Measurements from ENCODE around the gene ETV7. TPM values are rescaled to one million over a fixed set of nuclear protein-coding genes. Genes with fewer than 3 reads are reported as not detected.

Gene ETV7
- polyA plus RNA-seq (2012; rRNA removed), result 0.31 and 0.39 TPM in 2 replicates
- polyA plus RNA-seq (2012; cell fraction: cytosol; rRNA removed), result 0.12 and 0.29 TPM in 2 replicates
- 0.42 and 0.58 TPM in 2 replicates for polyA plus RNA-seq (2012; cell fraction: nucleus; rRNA removed)

DNA sequence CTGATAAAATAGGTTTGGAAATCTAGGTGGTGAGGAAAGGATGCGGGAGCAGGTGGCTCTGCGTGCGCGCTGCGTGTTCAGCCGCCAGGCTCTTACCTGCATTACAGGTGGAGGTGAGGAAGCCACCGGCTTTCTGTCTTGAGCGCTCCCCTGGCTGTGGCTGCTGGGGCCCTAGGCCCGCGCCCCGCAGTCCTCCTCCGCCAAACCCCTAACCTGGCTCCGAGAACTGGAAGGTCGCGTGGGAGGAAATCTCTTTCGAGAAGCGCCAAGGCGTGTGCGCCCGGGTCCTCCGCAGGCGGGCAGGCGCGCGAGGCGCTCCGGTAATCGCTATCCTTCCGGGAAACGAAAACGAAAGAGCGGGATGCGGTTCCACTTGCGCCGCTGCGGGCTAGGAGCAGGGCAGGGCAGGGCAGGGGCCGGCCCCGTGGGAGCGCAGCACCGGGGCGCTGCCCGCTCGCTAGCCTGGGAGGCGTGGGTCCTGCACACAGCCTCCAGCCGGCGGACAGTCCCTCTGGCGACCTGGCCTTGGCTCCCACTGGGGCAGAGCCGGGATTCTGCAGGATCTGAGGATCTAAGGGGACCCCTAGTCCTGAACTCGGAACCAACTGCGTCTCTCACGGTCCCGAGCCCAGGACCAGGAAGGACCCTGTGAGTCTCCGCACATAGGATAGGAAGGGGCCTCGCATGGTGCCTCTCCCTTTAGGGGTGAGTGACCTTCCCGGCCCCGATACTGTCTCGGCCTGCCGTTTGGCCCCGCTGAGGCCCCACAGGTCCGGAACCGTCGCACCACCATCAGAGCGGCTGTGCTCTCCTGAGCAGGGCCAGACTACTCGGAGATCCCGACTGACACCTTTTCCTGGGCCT, at the start of gene ETV7:
ETV7 (minus strand) TSS at position 230 of the 864 bp plus-strand sequence; CDS start at position 102, 128 bp downstream.
- CTCF ChIA-PET, result interaction anchor here (1.2 to 1.5 kb wide), 3 partner anchors 46 to 86 kb away, joined by 3 to 4 read pairs (median 3); no protein-coding TSS in a partner anchor
- Histone ChIP-seq H3K27me3 (ENCODE audit: insufficient read depth) (no peaks in the 10 kb centered on the region), H3F3A (replicated peaks; ENCODE audit: insufficient read depth) (peaks cover 2% of the 10 kb centered on the region), H3K36me3 (replicated peaks in 1 of 2; ENCODE audit: control insufficient read depth in 1 of 2, insufficient read depth in 2 of 2, low read length in 1 of 2) (no peaks in the 10 kb centered on the region), H3K4me1 (ENCODE audit: control insufficient read depth in 1 of 2, insufficient read depth in 2 of 2, low read depth in 1 of 2, low read length in 1 of 2) (peaks cover 0 to 9% of the 10 kb centered on the region in 2 experiments; a peak in 1 of 4 replicates), H3K9me2 (no peaks in the 10 kb centered on the region), H3K79me2 (ENCODE audit: insufficient read depth) (no peaks in the 10 kb centered on the region), H2AFZ (ENCODE audit: low read depth) (peak within 1 kb of the TSS; percentile 71), H3K9ac (peak within 1 kb of the TSS; percentile 46), H3K9me3 (no peaks in the 10 kb centered on the region), H3K4me2 (peak within 1 kb of the TSS; percentile 82), H3K4me3 (ENCODE audit: low read depth in 2 of 2, low read length in 1 of 2) (peak within 1 kb of the TSS; percentile 41 to 56), H3K27ac (ENCODE audit: low read depth in 2 of 2, low read length in 1 of 2) (no peak within 1 kb of the TSS), H4K20me1 (ENCODE audit: insufficient read depth) (no peaks in the 10 kb centered on the region)
- 55% methylated on average over 40 of the region's 65 CpGs for WGBS (ENCODE audit: low lambda C conversion rate)
- DNase-seq, result peak; percentile 59
- no peak for TF ChIP-seq YY1 (IDR thresholded peaks at IDR 0.05; ENCODE audit: low read depth)
- TF ChIP-seq, protein P1, sequence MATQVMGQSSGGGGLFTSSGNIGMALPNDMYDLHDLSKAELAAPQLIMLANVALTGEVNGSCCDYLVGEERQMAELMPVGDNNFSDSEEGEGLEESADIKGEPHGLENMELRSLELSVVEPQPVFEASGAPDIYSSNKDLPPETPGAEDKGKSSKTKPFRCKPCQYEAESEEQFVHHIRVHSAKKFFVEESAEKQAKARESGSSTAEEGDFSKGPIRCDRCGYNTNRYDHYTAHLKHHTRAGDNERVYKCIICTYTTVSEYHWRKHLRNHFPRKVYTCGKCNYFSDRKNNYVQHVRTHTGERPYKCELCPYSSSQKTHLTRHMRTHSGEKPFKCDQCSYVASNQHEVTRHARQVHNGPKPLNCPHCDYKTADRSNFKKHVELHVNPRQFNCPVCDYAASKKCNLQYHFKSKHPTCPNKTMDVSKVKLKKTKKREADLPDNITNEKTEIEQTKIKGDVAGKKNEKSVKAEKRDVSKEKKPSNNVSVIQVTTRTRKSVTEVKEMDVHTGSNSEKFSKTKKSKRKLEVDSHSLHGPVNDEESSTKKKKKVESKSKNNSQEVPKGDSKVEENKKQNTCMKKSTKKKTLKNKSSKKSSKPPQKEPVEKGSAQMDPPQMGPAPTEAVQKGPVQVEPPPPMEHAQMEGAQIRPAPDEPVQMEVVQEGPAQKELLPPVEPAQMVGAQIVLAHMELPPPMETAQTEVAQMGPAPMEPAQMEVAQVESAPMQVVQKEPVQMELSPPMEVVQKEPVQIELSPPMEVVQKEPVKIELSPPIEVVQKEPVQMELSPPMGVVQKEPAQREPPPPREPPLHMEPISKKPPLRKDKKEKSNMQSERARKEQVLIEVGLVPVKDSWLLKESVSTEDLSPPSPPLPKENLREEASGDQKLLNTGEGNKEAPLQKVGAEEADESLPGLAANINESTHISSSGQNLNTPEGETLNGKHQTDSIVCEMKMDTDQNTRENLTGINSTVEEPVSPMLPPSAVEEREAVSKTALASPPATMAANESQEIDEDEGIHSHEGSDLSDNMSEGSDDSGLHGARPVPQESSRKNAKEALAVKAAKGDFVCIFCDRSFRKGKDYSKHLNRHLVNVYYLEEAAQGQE (IDR thresholded peaks at IDR 0.05; ENCODE audit: low read depth, low read length), result no peak
- TF ChIP-seq ELF1 (IDR thresholded peaks at IDR 0.05), result no peak
- TF ChIP-seq CHD2 (IDR thresholded peaks at IDR 0.05; ENCODE audit: low read length, partially characterized antibody), result no peak
- TF ChIP-seq, protein P2, sequence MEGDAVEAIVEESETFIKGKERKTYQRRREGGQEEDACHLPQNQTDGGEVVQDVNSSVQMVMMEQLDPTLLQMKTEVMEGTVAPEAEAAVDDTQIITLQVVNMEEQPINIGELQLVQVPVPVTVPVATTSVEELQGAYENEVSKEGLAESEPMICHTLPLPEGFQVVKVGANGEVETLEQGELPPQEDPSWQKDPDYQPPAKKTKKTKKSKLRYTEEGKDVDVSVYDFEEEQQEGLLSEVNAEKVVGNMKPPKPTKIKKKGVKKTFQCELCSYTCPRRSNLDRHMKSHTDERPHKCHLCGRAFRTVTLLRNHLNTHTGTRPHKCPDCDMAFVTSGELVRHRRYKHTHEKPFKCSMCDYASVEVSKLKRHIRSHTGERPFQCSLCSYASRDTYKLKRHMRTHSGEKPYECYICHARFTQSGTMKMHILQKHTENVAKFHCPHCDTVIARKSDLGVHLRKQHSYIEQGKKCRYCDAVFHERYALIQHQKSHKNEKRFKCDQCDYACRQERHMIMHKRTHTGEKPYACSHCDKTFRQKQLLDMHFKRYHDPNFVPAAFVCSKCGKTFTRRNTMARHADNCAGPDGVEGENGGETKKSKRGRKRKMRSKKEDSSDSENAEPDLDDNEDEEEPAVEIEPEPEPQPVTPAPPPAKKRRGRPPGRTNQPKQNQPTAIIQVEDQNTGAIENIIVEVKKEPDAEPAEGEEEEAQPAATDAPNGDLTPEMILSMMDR (IDR thresholded peaks at IDR 0.05), result no peak
- TF ChIP-seq, protein P3, sequence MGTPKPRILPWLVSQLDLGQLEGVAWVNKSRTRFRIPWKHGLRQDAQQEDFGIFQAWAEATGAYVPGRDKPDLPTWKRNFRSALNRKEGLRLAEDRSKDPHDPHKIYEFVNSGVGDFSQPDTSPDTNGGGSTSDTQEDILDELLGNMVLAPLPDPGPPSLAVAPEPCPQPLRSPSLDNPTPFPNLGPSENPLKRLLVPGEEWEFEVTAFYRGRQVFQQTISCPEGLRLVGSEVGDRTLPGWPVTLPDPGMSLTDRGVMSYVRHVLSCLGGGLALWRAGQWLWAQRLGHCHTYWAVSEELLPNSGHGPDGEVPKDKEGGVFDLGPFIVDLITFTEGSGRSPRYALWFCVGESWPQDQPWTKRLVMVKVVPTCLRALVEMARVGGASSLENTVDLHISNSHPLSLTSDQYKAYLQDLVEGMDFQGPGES (IDR thresholded peaks at IDR 0.05; ENCODE audit: low read depth, low read length), result no peak
- TF ChIP-seq MXI1 (IDR thresholded peaks at IDR 0.05; ENCODE audit: low read depth, low read length), result no peak
- TF ChIP-seq, protein P4, sequence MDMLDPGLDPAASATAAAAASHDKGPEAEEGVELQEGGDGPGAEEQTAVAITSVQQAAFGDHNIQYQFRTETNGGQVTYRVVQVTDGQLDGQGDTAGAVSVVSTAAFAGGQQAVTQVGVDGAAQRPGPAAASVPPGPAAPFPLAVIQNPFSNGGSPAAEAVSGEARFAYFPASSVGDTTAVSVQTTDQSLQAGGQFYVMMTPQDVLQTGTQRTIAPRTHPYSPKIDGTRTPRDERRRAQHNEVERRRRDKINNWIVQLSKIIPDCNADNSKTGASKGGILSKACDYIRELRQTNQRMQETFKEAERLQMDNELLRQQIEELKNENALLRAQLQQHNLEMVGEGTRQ (IDR thresholded peaks at IDR 0.05; ENCODE audit: borderline replicate concordance, low read depth, low read length), result no peak
- no peak for TF ChIP-seq JUND (IDR thresholded peaks at IDR 0.05)
- TF ChIP-seq, protein P5, sequence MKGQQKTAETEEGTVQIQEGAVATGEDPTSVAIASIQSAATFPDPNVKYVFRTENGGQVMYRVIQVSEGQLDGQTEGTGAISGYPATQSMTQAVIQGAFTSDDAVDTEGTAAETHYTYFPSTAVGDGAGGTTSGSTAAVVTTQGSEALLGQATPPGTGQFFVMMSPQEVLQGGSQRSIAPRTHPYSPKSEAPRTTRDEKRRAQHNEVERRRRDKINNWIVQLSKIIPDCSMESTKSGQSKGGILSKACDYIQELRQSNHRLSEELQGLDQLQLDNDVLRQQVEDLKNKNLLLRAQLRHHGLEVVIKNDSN (IDR thresholded peaks at IDR 0.05; ENCODE audit: borderline replicate concordance, low read depth), result no peak
- TF ChIP-seq FOXM1 (IDR thresholded peaks at IDR 0.05; ENCODE audit: low read depth), result no peak
- no peak for TF ChIP-seq SIN3A (IDR thresholded peaks at IDR 0.05; ENCODE audit: borderline replicate concordance, low read depth, low read length)
- no peak for TF ChIP-seq RFX5 (IDR thresholded peaks at IDR 0.05; ENCODE audit: low read length)
- POLR2A ChIA-PET, result no interaction called here
